ENCODE data around the gene EIF2B5. TPM values are rescaled to one million over a fixed set of nuclear protein-coding genes. Genes with fewer than 3 reads are reported as not detected.

EIF2B5 gene
- total and polyA plus RNA-seq, 2 of the 13 experiments (the other 11 are each of a cell fraction or from before 2014, with no cell fraction given) = 38.4 to 60.2 TPM

DNA sequence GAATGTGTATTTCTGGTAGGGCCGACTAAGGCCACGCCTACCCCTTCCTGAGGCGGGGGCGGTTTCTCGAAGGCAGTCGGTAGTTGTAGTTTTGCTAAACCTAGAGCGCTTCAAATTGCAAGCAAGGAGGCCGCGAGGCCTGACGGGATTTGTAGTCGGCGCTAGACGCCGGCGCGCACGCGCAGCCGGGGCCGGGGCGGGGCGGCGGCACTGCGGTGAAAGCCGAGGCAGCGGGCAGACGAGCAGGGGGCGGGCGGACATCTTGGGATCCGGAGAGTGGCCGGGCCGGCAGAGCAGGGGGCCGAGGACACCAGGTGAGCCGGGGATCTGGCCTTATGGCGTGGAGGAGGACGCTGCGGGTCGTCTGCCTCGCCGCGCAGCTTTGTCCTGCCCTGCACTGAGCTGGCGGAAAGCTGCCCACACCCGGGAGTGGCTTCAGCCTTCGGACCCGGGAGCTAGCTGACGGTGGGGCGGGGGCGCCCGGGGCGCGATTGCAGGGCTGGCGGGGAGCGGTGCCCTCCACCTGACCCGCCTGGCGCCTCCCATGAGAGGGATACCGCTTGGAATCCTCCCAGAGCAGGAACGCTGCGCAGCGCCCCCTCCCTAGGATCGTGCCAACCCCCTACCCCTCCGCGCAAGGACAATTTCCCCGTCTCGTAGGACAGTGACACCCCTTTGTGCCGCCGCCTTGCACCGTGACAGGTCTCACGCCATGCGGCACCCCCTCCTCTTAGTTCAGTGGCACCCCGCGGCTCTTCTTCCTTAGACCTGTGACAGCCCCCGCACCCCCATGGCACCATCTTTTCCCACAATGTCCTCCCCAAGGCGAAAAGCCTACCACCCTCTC lies 39.7 kb downstream of the EIF2B5 start, which contains the start of gene AP2M1 (continued):
- TF ChIP-seq, protein P1, sequence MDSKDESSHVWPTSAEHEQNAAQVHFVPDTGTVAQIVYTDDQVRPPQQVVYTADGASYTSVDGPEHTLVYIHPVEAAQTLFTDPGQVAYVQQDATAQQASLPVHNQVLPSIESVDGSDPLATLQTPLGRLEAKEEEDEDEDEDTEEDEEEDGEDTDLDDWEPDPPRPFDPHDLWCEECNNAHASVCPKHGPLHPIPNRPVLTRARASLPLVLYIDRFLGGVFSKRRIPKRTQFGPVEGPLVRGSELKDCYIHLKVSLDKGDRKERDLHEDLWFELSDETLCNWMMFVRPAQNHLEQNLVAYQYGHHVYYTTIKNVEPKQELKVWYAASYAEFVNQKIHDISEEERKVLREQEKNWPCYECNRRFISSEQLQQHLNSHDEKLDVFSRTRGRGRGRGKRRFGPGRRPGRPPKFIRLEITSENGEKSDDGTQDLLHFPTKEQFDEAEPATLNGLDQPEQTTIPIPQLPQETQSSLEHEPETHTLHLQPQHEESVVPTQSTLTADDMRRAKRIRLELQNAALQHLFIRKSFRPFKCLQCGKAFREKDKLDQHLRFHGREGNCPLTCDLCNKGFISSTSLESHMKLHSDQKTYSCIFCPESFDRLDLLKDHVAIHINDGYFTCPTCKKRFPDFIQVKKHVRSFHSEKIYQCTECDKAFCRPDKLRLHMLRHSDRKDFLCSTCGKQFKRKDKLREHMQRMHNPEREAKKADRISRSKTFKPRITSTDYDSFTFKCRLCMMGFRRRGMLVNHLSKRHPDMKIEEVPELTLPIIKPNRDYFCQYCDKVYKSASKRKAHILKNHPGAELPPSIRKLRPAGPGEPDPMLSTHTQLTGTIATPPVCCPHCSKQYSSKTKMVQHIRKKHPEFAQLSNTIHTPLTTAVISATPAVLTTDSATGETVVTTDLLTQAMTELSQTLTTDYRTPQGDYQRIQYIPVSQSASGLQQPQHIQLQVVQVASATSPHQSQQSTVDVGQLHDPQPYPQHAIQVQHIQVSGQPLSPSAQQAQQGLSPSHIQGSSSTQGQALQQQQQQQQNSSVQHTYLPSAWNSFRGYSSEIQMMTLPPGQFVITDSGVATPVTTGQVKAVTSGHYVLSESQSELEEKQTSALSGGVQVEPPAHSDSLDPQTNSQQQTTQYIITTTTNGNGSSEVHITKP (CRISPR knock-in tag; IDR thresholded peaks at IDR 0.05; ENCODE audit: low read depth) = no peak
- TF ChIP-seq NR3C1 (CRISPR knock-in tag; IDR thresholded peaks at IDR 0.05) = no peak
- no peak for TF ChIP-seq KAT2B (IDR thresholded peaks at IDR 0.05; ENCODE audit: borderline replicate concordance, low read depth, low read length)
- TF ChIP-seq ZNF577 (CRISPR knock-in tag; IDR thresholded peaks at IDR 0.05; ENCODE audit: borderline replicate concordance, low read depth) = no peak
- no peak for TF ChIP-seq SP140L (CRISPR knock-in tag; IDR thresholded peaks at IDR 0.05; ENCODE audit: borderline replicate concordance)
- TF ChIP-seq ZNF20 (CRISPR knock-in tag; IDR thresholded peaks at IDR 0.05) = no peak
- no peak for TF ChIP-seq TRIM24 (CRISPR knock-in tag; IDR thresholded peaks at IDR 0.05)
- TF ChIP-seq, protein P2, sequence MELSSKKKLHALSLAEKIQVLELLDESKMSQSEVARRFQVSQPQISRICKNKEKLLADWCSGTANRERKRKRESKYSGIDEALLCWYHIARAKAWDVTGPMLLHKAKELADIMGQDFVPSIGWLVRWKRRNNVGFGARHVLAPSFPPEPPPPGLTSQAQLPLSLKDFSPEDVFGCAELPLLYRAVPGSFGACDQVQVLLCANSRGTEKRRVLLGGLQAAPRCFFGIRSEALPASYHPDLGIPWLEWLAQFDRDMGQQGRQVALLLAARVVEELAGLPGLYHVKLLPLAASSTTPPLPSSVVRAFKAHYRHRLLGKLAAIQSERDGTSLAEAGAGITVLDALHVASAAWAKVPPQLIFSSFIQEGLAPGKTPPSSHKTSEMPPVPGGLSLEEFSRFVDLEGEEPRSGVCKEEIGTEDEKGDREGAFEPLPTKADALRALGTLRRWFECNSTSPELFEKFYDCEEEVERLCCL (CRISPR knock-in tag; IDR thresholded peaks at IDR 0.05; ENCODE audit: borderline replicate concordance) = no peak
- TF ChIP-seq HMGA1 (CRISPR knock-in tag; conservative IDR thresholded peaks at IDR 0.05) = no peak
- TF ChIP-seq MBNL3 (CRISPR knock-in tag; conservative IDR thresholded peaks at IDR 0.05) = no peak
- TF ChIP-seq ZNF788 (CRISPR knock-in tag; IDR thresholded peaks at IDR 0.05; ENCODE audit: borderline replicate concordance) = peak; percentile 76; the same call in 1 of the 2 replicates
- TF ChIP-seq ZNF12 (CRISPR knock-in tag; IDR thresholded peaks at IDR 0.05) = no peak
- TF ChIP-seq FIP1L1 (IDR thresholded peaks at IDR 0.05; ENCODE audit: borderline replicate concordance, insufficient read depth, low read depth, low read length) = no peak
- no peak for TF ChIP-seq ZNF274 (CRISPR knock-in tag; IDR thresholded peaks at IDR 0.05)
- TF ChIP-seq, protein P3, sequence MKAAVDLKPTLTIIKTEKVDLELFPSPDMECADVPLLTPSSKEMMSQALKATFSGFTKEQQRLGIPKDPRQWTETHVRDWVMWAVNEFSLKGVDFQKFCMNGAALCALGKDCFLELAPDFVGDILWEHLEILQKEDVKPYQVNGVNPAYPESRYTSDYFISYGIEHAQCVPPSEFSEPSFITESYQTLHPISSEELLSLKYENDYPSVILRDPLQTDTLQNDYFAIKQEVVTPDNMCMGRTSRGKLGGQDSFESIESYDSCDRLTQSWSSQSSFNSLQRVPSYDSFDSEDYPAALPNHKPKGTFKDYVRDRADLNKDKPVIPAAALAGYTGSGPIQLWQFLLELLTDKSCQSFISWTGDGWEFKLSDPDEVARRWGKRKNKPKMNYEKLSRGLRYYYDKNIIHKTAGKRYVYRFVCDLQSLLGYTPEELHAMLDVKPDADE (CRISPR knock-in tag; IDR thresholded peaks at IDR 0.05) = no peak
- TF ChIP-seq, protein P4, sequence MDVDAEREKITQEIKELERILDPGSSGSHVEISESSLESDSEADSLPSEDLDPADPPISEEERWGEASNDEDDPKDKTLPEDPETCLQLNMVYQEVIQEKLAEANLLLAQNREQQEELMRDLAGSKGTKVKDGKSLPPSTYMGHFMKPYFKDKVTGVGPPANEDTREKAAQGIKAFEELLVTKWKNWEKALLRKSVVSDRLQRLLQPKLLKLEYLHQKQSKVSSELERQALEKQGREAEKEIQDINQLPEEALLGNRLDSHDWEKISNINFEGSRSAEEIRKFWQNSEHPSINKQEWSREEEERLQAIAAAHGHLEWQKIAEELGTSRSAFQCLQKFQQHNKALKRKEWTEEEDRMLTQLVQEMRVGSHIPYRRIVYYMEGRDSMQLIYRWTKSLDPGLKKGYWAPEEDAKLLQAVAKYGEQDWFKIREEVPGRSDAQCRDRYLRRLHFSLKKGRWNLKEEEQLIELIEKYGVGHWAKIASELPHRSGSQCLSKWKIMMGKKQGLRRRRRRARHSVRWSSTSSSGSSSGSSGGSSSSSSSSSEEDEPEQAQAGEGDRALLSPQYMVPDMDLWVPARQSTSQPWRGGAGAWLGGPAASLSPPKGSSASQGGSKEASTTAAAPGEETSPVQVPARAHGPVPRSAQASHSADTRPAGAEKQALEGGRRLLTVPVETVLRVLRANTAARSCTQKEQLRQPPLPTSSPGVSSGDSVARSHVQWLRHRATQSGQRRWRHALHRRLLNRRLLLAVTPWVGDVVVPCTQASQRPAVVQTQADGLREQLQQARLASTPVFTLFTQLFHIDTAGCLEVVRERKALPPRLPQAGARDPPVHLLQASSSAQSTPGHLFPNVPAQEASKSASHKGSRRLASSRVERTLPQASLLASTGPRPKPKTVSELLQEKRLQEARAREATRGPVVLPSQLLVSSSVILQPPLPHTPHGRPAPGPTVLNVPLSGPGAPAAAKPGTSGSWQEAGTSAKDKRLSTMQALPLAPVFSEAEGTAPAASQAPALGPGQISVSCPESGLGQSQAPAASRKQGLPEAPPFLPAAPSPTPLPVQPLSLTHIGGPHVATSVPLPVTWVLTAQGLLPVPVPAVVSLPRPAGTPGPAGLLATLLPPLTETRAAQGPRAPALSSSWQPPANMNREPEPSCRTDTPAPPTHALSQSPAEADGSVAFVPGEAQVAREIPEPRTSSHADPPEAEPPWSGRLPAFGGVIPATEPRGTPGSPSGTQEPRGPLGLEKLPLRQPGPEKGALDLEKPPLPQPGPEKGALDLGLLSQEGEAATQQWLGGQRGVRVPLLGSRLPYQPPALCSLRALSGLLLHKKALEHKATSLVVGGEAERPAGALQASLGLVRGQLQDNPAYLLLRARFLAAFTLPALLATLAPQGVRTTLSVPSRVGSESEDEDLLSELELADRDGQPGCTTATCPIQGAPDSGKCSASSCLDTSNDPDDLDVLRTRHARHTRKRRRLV (CRISPR knock-in tag; IDR thresholded peaks at IDR 0.05) = 0 out of 2 replicates have a peak, but pooled peaks have one; percentile 45
- TF ChIP-seq NR2F2 (IDR thresholded peaks at IDR 0.05; ENCODE audit: borderline replicate concordance, low read depth) = no peak; the same call in 1 of the 2 replicates
- no peak for TF ChIP-seq HHEX (CRISPR knock-in tag; IDR thresholded peaks at IDR 0.05)
